ENCODE data around the gene ST7. TPM values are rescaled to one million over a fixed set of nuclear protein-coding genes. Genes with fewer than 3 reads are reported as not detected.

ST7 gene
- total RNA-seq, 1 experiment from 2014 or later = 12.9 TPM

DNA sequence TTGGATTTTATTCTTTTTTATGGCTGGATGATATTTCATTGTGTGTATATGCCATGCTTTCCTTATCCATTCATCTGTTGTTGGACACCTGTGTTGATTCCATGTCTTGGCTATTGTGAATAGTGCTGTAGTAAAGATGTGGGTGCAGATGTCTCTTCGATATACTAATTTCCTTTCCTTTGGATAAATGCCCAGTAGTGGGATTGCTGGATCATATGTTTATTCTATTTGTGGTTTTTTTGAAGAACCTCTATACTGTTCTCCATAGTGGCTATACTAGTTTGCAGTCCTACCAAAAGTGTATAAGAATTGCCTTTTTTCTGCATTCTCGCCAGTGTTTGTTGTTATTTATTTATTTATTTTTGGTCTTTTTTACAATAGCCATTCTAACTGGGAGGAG is 209.8 kb downstream of the ST7 start:
- H3K23ac ChIP-seq (ENCODE audit: insufficient read length, low read depth, low read length) = no peak overlapping the region
- no peak overlapping the region for H3K9ac ChIP-seq (ENCODE audit: extremely low read depth, insufficient read length, low read length)
- no peak overlapping the region for H3K4ac ChIP-seq (ENCODE audit: low read depth, low read length)
- no peak for DNase-seq
- no peak overlapping the region for H3K56ac ChIP-seq (ENCODE audit: insufficient read length, low read depth, low read length)
- no peak overlapping the region for H2BK15ac ChIP-seq (ENCODE audit: low read depth, low read length)
- H3K27ac ChIP-seq (ENCODE audit: insufficient read length, low read depth, low read length) = no peak overlapping the region
- H3K18ac ChIP-seq (ENCODE audit: insufficient read length, low read depth, low read length) = no peak overlapping the region
- no peak overlapping the region for H3K14ac ChIP-seq (ENCODE audit: insufficient read depth, low read length)
- H3K79me1 ChIP-seq (ENCODE audit: insufficient read depth, low read depth, low read length, poor library complexity, severe bottlenecking) = no peaks in the 10 kb centered on the region
- no peaks in the 10 kb centered on the region for H3K27me3 ChIP-seq (ENCODE audit: insufficient read depth, low read length)
- H3K79me2 ChIP-seq (ENCODE audit: insufficient read depth, low read length) = no peaks in the 10 kb centered on the region
- no peak overlapping the region for H2BK5ac ChIP-seq (ENCODE audit: insufficient read length, low read length)
- no peak overlapping the region for H3K4me2 ChIP-seq (ENCODE audit: insufficient read depth, insufficient read length, low read length)
- no peak overlapping the region for H2AK5ac ChIP-seq (ENCODE audit: insufficient read length, low read length)
- H2BK12ac ChIP-seq (ENCODE audit: insufficient read length, low read depth, low read length) = no peak overlapping the region
- no peak overlapping the region for H3K4me3 Mint-ChIP-seq
- H3K23me2 ChIP-seq (ENCODE audit: insufficient read length, low read depth, low read length, poor library complexity, severe bottlenecking) = no peaks in the 10 kb centered on the region
- H3K9me3 ChIP-seq (ENCODE audit: control insufficient read depth, low read depth, low read length) = no peaks in the 10 kb centered on the region
- no peak overlapping the region for H2BK20ac ChIP-seq (ENCODE audit: low read depth, low read length, poor library complexity, severe bottlenecking)
- no peak overlapping the region for H3T11ph ChIP-seq (ENCODE audit: low read length)
- no peak overlapping the region for H4K91ac ChIP-seq (ENCODE audit: insufficient read length, low read depth, low read length)
- H3K4me1 Mint-ChIP-seq = peaks cover 5% of the 10 kb centered on the region in 2 experiments
- no peaks in the 10 kb centered on the region for H3K36me3 Mint-ChIP-seq (ENCODE audit: insufficient read depth in 1 of 3, low read depth in 3 of 3)
- H4K8ac ChIP-seq (replicated peaks; ENCODE audit: insufficient read length, low read depth, low read length) = no peak overlapping the region
- no peaks in the 10 kb centered on the region; a peak in 1 of 5 replicates for H3K9me3 Mint-ChIP-seq
- WGBS (ENCODE audit: extremely low coverage, insufficient read length, low lambda C conversion rate) = no CpG with 5 or more reads among the region's 2 CpGs
- no peak overlapping the region for H3K27ac Mint-ChIP-seq
- no peak overlapping the region for H2AFZ ChIP-seq (ENCODE audit: low read length)
- H2BK120ac ChIP-seq (ENCODE audit: low read depth, low read length, poor library complexity, severe bottlenecking) = no peak overlapping the region
- H3K27me3 Mint-ChIP-seq (ENCODE audit: low read depth) = no peaks in the 10 kb centered on the region
- no peak overlapping the region for H4K5ac ChIP-seq (ENCODE audit: insufficient read length, low read depth, low read length)
- no peaks in the 10 kb centered on the region for H4K20me1 ChIP-seq (ENCODE audit: control insufficient read depth, insufficient read depth, insufficient read length)
- H3K4me1 ChIP-seq (ENCODE audit: insufficient read depth, low read length) = no peaks in the 10 kb centered on the region; the same call in 1 of the 2 replicates
- TF ChIP-seq CTCF (conservative IDR thresholded peaks at IDR 0.05) = no peak
